Stimulated activated CD8-positive, alpha-beta memory T cell treated with anti-CD3 and anti-CD28 coated beads, Interleukin-4, amount 100 ng/mL, for 1 hour (primary cell): Measurements from ENCODE around the gene GPC2.

Source experiments
- DNase-seq, 2 donors: peaks; one replicate each; pipeline ENCODE4 v3.0.0-alpha.2; 2020; ENCODE audit warnings: low read depth in 2 of 2, low spot score in 1 of 2

Gene GPC2

DNA sequence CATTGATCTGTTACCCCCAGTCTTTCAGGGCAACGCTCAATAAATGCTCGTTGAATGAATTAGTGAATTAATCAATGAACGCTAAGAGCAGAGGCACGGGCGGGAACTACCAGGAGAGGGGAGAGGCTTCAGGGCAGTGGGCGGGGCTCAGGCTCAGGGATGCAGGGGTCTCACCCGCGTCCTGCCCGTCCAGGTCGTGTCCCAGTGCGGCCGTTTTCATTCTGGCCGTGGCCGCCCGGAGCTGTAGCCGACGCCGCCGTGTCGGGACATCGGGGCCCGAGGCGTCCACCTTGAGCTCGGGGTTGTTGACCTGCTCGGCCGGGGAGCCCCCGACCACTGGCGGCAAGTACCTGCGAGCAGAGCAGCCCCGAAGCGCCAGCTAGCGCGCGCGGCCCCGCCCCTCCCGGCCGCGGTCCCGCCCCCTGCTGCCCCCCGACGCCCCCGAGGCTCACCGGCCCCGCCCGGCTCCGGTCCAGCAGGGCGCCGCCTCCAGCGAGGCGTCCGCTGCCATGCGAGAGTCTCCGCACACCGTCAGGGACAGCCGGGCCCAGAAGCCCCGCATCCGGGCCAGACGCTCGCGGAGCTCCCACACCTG is 6.0 kb downstream of the GPC2 start:
- no peak for DNase-seq

DNA sequence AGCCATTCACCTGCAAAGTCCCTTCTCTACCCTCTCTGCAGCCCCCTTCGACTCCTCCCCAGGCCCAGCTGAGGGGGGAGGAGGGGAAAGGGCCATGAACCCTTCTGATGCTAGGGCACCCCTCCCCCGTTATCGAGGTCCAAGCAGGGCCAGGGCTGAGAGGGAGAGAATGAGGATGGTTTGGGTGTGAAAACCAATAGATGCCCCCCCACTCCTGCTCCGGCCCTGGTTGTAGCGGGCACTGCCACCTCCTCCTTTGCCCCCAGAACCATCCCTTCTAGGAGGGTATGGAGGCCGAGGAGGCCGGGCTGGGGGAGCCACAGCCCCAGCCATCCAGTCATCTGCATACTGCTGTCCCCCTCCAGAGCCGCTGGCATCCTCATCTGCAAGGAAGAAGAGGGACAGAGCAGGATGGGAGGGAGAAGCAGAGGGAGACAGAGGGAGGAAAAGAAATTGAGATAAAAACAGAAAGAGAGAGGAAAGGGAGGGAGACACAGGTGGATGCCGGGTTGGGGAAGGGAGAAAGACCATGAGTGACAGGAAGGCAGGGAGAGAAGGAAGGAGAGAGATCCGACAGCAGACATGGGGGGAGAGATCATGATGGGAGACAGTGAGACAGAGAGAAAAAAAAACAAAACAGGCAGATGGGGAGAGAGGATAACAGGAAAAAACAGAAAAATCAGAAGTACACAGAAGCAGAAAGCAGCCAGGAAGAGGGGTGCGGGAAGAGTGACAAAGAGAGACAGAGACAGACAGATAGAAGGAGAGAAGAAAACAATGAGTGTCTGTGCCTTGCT is 6.9 kb downstream of the GPC2 start:
- DNase-seq = no peak

DNA sequence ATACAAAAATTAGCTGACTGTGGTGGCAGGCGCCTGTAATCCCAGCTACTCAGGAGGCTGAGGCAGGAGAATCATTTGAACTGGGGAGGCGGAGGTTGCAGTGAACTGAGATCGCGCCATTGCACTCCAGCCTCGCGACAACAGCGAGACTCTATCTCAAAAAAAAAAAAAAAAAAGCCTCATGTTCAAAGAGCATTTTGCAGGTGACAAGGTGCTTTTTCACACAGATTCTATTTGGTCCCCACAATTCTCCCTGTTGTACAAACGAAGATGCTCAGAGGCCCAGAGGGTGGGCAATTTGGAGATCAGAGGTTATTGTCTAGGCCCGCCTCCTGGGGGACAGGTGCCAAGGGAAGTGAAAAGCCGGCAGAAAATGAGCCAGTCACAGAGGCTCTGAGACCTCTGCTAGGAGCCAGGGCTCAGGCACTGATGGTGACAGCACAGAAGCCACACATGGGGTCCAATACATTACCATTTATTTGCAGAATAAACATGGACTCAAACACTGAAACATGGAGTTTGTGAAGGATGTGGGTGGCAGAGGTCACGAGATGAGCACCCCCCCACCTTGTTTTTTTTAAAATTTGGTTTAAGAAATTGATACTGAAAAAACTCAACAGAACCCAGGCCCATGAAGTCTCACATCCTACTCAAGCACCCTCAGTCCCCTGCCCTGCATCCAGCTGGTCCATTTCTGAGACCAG is 7.9 kb downstream of the GPC2 start:
- DNase-seq = no peak

DNA sequence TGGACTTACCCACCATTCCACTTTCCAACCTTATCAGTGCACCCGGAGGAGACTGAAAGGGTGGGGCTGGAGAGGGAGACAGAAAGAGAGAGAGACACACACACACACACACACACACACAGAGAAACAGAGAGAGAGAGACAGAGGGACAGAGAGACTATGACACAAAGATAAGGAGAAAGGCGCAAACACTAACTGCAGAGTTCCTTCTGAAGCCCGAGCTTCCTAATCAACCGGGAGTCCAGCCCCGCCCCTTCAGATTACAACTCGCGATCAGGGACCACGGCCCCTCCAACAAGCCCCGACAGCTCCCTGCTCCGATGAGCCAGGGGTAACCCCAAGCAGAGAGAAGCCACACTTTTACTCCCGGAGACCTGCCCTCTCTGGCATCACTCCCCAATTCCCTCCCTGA is 9.3 kb downstream of the GPC2 start:
- DNase-seq = no peak

DNA sequence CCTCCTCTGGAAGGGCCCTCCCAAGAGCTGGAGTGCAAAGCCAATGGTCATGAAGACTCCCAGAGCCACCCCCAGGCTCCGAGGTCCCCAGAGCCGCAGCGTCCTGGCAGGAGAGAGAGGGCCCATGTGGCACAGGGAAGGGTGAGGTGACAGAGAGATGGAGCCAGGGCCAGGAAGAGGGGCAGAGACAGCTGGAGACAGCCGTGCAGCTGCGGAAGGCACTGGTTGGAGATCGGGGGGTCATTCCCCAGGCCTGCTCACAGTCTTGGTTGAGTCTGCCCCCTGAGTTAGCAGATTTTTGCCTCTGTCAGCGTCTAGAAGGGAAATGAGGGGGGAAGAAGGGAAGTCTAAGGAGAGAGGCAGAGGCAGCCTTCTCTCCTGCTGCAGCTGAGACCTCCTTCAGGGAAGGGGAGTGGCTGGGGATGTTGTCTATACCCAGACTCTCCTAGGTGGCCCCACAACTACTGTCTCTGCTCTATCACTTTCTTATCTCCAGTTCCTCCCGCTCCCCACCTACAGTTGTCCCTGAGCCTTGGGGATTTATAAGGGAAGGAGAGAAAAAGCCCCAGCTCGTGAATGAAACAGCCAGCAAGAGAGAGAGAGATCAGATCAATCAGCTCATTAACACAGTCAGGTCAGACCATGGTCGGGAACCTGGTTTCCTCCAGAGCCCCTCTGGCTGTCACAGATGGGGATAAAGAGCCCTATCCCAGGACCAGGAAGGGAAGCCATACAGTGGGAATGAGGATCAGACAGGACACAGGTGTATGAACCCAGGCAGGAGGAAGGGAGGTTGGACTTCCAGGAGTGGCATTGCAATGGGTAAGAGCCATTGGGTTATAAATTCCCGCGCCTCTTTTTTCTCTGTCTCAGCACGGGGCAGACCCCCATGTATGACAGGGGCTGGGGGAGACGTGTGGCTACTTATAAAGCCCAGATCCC is 9.9 kb downstream of the GPC2 start:
- no peak for DNase-seq

DNA sequence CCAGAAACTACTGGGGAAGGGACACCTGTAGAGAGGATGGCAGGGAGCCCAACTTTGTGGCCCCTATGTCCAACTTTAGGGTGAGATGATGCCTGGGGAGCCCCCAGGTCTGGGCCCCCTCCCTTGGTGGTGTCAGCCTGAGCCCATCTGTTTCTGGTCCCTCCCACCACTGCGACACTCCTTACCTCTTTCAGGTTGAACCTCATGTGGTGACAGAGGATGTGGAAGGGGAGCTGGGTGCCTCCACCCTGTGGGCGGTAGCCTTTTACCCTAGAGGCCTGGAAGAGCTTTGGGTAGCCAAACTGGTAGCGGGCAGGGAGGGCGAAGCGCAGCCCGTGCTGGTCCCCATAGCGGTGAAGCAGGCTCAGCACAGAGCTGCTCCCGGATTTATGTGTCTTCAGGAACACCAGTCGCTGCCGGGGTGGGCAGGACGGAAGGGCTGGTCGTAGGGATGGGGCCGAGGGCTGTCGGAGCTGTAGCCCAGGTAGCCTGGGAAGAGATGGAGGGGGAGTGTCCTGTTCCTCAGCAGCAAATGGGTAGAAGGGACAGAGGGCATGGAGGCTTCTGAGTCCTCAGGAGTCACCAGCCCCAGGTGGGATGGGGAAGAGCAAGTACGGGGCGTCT is 10.8 kb downstream of the GPC2 start:
- no peak for DNase-seq

DNA sequence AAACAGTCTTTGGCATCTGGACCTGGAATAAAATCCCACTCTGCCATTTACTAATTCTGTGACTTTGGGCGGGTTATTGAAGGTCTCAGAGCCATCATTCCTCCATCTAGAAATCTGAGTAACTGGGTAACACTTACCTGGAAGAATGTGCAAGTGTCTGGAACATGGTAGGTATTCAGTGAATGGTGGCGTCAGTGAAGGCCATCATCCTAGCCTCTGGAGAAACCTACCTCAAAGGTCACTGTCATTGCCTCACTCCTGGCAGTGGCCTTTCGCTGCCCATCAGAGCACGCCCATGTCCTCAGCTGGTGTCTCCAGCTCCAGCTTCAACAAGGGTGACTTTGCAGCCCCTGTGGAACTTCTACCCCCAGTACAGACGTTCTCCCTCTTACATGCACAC is 13.3 kb downstream of the GPC2 start:
- no peak for DNase-seq

DNA sequence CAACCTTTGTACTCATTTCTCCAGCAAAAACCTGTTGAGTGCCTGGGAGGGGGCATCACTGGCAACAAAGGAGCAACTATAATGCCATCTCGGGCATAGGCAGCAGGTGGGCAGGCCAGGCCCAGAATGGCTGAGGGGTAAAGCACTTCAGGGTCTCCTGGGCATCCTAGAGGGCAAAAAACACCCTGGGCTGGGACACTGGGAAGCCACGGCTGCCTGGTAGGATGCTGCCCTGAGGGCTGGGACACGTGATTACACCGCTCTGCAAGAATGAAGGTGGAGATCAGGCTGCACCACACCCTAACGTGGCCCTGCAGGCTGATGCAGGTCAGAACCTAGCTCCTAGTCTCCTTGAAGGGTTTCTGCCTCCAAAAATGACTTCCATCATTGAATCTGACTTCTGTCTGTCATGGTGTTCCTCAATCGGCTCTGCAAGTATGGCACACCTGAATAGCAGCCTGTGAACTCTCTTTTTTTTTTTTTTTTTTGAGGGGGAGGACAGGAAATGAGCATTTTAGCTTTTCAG is 14.1 kb downstream of the GPC2 start:
- no peak for DNase-seq

DNA sequence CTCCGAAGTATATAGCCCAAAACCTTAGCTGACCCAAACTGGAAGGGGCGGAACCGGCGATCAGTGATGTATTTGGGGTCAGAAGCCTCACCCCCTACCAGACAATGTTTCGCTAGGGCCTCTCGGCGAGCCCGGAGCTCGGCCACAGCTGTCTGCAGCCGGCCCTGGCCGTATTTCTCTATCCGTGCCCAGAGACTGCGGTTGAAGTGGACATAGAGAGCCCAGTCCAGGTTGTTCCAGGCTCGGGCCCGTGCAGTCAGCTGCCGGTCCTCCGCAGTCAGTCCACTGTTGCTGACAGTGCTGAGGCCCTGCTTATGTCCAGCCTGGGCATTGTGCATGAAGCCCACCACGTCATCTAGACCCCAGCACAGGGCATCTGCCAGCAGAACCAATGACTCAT is 17.1 kb downstream of the GPC2 start:
- DNase-seq = no peak

DNA sequence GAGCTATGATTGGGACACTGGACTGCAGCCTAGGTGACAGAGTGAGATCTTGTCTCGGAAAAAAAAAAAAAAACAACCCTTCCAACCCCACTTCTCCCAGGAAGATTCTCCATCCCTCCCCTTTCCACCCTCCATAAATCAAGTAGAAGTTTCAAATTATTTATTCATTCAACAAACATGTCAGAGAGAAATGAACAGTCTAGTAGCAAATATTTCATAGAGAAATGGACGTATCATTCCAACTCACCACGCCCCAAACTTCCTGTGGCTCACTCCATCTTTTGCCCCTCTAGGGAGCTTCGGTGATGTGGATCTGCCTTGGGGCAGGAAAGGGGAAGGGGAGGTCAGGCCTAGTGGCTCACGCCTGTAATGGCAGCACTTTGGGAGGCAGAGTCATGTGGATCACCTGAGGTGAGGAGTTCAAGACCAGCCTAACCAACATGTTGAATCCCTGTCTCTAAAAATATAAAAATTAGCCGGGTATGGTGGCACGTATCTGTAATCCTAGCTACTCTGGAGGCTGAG is 18.0 kb downstream of the GPC2 start:
- no peak for DNase-seq

DNA sequence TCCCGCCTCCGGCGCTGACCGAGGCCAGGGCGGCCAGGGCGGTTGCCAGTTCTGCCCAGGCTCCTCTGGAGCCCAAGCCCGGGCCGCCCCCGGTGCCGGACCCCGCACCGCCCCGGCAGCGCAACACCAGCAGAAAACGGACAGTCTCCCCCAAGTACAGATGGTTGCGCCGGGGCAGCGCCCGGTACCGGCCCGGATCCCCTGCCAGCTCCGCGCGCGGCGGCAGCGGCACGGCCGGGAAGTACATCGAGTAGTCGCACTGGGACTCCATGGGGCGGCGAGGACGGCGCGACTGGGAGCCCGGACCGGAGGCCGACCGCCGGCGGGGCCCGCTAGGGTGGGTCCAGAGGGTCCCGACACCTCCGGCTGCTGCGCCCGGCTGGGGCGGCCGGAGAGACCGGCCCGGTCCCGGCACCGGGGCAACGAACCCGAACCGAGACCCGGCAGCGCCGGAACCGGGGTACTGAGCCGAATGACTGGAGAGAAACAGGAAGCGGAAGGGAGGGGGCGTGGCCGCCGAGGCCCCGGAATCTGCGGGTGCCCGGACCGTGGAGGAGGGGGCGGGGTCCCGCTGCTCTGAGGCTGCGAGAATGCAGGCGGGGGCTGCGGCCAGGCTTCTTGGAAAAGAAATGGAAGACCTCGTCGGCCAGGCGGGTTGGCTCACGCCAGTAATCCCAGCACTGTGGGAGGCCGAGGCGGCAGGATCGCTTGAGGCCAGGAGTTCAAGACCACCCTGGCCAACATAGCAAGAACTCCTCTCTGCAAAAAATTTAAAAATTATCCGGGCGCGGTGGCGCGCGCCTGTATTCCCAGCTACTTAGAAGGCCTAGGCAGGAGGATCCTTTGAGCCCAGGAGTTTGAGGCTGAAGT is 18.7 kb downstream of the GPC2 start, which contains the start of gene TRAPPC14:
TSS of gene TRAPPC14 (minus strand) at position 495 of the 870 bp plus-strand sequence. CDS start at position 271, 224 bp downstream.
- peak; percentile 79 to 84 for DNase-seq

DNA sequence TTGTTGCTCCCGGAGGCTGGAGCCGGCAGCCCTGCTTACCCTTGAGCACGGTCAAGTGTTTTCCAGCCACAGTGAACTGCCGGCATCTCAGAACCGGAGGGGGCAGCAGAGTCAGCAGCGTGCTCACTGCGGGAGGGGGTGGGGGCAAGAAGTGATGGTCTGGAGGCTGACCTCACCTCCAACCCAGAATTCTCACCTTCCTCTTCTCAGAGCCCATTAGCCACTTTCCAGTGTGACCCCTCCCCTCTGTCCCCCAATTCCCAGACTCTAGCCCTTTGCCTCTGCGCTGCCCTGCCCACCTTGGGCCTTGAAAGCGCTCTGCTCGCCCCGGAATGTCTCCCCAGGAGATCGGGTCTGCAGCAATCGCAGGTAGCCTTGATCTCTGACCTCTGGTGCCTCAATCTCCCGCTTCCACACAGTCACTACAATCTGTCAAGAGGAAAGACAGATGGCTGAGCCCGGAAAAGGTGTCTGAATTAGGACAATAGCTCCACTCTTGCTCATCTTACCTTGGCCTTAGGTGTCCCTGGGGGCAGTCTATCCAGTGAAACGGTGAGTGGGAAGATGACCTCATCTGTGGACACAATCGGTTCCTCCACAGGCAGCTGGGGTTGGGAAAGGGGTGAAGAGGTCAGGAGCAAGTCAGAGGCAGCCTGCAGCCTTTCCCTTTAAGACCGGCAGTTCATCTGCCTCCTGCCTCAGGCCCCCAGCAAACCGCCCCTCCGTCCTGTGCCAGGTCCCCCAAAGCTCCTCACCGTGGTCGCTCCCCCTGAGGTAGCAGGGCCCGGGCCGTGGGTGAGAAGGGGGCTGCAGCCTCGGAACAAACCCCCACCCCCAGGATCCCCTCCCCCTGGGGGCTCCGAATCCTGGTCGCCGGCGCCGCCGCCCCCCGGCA is 19.6 kb downstream of the GPC2 start:
- no peak for DNase-seq

DNA sequence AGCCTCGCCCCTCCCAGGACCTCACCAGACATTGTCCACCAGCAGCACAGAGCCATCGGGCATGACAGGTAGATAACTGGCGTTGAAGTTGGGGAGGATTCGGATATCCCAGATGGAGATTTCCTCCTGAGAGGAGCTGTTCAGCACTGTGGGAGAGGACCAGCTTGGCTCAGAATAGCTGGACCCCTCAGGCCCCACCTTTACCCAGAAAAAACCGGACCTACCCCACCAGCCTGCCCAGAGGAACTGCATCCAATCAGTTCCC is 20.2 kb downstream of the GPC2 start:
- no peak for DNase-seq

DNA sequence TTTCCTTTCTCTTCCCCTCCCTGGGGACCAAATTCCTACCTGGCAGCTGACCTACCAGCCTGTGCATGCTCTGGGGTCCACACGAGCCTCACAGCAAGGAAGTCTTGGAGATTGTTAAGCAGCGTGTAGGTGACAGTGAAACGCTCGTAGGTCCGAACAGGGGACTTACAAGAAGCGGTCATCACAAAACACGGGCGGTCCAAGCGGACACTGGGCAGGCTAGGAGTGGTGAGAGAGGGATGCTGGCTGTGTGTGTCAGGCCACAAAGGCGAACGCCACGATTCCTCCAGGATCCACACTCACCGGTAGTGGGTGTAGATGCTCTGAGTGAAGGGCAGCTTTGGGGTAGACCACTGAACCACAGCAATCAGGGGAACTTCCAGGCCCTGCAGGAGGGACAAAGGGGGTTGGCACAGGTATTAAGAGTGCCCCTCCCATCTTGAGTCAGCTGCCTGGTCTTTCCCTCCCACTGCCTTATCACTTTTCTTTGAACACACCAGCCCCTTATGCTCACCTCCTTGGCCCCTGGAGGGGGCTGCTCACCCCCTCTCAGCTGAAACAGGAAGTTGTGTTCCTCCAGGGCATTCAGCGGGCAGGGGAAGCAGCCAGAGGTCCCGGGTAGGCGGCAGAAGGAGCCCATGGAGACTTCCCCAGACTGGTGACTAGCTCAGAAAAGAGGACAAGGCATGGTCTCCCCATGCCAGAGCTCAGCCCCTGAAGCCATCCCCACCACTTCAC is 20.7 kb downstream of the GPC2 start:
- DNase-seq = no peak

DNA sequence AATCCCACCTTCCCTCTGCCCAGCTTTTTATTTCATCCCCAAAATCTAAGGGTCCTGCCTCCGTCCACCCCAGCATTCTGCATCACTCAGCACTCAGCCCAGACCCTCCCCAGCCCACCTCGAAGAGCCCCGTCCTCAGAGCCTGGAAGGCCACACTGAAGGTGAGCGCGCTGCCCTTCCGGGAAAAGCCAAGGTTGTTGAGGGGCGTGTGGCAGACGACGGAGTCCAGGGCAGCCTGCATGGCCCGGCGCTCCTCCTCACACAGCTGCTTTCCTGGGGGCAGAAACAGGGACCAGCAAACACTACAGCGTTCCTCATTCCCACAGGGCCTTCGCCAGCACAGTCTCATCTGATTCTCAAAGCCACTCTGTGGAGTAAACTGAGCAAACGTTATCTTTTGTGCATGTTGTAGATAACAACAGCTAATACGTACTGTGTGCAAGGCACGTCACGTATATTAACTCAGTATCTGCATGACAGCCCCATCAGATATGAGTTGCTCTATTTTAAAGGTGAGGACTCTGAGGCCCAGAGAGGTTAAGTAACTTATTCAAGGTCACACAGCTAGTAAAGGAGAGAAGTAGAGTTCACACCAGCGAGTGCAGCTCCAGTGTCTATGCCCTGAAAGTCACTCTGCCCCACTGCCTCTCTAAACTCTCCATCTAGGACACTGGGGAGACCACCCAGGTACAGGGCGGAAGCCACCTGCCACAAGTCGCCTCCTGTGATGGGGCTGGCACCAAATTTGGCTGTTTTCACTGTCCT is 21.4 kb downstream of the GPC2 start:
- no peak for DNase-seq

DNA sequence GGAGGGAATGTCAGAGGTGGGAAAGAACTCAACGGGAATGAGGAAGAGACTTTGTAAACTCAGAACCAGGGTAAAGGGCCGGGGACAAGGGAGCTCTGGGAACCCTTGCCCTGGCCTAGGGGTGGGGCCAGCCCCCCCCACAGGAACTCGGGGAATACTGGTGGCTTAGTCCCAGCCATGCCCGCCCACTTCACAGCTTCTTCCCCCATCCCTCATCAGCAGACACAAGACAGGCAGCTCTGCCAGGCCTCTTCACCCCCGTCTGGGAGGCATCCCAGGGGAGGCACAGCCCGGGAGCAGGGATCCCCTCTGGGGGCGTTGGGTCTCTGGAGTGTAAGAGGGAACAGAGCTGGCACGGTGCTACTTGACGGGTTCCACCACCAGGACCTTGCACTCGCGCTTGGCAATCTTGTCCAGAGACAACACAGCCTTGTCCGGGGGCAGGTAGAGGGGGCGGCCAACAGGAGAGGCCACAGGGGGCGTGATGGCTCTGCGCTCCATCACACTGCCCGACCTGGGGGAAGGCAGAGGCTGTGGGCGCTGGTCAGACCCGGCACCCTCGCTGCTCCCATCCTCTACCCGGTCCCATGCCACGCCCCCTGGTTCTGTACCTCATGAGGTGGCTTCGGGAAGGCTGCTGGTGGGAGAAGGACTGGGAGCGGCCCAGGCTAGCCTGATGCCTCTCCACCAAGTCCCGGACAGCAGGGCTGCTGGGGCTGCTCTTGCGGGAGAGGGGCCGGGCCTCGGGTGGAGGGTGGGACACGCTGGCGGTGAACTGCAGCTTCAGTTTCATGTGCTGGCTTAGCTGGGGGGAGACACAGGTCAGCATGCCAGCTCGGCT is 22.3 kb downstream of the GPC2 start:
- DNase-seq = no peak
